HepG2 (cell line): Measurements from ENCODE around the gene ABCA2.

Experiments used
- BCL6 ChIP-seq: IDR thresholded peaks from 2 replicates; pipeline ENCODE4 v1.6.1; 2016; ENCODE audit warnings: missing genetic modification reagents, missing compliant biosample characterization
- CTCF ChIP-seq: sonication (generic); formaldehyde crosslinking; IDR thresholded peaks from 2 replicates; pipeline ENCODE4 v1.5.0; 2020; ENCODE audit warnings: mild to moderate bottlenecking, missing genetic modification reagents, moderate library complexity
- FOXJ3 ChIP-seq: sonication (generic); formaldehyde crosslinking; IDR thresholded peaks from 2 replicates; pipeline ENCODE4 v1.4.0; 2020; ENCODE audit warnings: missing genetic modification reagents, mild to moderate bottlenecking, borderline replicate concordance
- KLF6 ChIP-seq: IDR thresholded peaks from 2 replicates; pipeline ENCODE4 v1.8.0; 2016; ENCODE audit warnings: missing biosample characterization, missing genetic modification reagents
- PHB2 ChIP-seq: fragments of 450-650 bp; IDR thresholded peaks from 2 replicates; pipeline ENCODE4 v1.6.1; 2018; ENCODE audit not compliant: partially characterized antibody
- ZNF296 ChIP-seq: sonication (generic); formaldehyde crosslinking; conservative IDR thresholded peaks from 2 replicates; pipeline ENCODE4 v1.5.0; 2020; ENCODE audit warnings: mild to moderate bottlenecking, missing genetic modification reagents

DNA sequence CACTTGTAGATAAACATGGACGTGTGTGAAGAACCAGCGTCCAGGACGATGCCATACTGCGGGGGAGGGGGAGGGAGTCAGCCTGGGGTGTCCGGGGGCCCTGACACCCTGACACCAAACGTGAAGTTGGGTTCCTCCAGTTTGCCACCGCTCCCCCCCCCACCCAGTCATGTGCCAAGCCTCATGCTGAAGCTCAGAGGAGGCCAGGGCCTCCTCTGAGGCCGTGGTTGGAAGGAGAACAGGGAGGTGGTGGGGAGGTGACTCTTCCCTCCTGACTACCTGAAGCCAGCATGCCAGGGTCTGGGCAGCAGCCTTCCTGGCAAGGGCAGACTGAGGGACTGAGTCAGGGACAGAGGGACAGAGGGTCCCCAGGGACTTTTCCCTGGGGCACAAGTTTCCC, 24.3 kb upstream of the ABCA2 start:
- TF ChIP-seq CTCF (CRISPR knock-in tag) (no peak), FOXJ3 (CRISPR knock-in tag) (no peak), KLF6 (CRISPR knock-in tag) (no peak), ZNF296 (CRISPR knock-in tag) (no peak), PHB2 (no peak), BCL6 (CRISPR knock-in tag) (no peak)
